Activated effector memory CD4-positive, alpha-beta T cell treated with Interleukin-2 at 50 U/mL for 16 hours (primary cell): ENCODE results near the gene RHOXF1.
"Not testable (repeated sequence)": the region's sequence is repeated elsewhere in the genome, so short reads cannot be mapped to it uniquely, and the experiment has no call there.

Experiments used
- DNase-seq: peaks from one replicate; pipeline ENCODE4 v3.0.0-alpha.2; 2020

Gene RHOXF1, protein sequence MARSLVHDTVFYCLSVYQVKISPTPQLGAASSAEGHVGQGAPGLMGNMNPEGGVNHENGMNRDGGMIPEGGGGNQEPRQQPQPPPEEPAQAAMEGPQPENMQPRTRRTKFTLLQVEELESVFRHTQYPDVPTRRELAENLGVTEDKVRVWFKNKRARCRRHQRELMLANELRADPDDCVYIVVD

DNA sequence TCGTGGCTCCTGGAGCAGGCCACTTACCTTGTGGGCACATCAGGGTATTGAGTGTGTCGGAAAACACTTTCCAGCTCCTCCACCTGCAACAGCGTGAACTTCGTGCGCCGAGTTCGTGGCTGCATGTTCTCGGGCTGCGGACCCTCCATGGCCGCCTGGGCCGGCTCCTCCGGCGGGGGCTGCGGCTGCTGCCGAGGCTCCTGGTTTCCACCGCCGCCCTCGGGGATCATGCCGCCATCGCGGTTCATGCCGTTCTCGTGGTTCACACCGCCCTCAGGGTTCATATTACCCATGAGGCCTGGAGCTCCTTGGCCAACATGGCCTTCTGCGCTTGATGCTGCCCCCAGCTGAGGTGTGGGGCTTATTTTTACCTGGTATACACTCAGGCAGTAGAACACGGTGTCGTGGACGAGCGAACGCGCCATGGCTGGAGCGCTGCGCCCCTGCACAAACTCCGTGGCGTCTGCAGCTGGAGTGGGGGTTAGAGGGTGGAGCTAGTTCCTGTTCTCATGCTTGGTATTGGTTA is at the start of gene RHOXF1:
TSS of gene RHOXF1 (minus strand) at position 476 of the 526 bp plus-strand sequence. CDS start at position 425, 51 bp downstream.
- no peak for DNase-seq

DNA sequence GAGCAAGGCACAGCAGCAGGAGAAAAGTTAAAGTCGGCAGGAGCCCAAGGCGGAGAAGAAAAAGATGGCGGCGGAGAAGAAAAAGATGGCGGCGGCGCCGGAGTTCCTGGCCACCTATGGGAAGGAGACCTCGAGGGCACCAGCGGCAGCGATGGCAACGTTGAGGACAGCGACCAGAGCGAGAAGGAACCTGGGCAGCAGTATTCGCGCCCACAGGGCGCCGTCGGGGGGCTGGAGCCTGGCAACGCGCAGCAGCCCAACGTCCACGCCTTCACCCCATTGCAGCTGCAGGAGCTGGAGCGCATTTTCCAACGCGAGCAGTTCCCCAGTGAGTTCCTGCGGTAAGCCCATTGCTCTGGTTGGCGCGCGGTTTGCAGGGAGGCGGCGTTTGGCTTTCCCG is 43.4 kb upstream of the RHOXF1 start:
- DNase-seq = not testable (repeated sequence)

DNA sequence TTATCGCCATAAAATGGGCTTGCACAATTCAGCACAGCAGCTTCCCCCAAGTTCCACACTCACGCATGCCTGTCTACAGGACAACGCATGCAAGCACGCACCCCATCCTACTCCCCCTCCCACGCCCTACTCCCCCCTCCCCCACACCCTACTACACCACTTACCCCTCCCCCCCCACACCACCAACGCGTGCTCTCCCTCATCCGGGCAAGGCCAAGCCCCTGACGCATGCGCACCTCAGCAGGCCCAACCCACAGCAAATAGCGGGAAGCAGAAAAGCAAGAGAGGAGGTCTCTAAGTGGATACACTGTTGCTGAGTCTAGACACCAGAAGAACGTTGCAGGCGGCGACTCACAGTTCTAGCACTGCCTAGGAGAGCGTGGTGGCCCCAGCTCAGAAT is 42.6 kb upstream of the RHOXF1 start, which contains the start of gene RHOXF2:
TSS of gene RHOXF2 (plus strand) at position 301 of the 400 bp plus-strand sequence. CDS start 138 bp downstream, outside the sequence.
- DNase-seq = not testable (repeated sequence)

DNA sequence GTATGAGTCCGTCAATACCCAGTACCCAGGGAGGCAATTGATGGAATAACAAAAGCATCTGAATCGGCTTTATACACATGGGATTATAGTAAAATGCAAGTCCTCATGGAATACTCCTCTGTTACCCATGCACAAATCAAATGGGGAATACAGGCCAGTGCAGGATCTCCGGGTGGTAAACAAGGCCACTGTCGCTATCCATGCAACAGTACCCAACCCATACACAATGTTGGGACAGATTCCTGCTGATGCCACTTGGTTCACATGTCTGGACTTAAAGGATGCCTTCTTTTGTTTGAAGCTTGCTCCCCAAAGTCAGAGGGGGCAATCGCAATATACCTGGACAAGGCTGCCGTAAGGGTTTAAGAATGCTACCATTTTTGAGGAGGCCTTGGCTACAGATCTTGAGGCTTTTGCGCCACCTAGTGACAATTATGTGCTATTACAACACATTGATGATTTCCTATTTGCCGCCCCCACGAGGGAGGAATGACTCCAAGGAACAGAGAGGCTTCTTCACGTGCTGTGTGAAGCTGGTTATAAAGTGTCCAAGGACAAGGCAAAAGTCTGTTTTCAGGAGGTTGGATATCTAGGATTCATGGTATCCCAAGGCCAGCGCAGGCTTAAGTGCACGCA is 34.5 kb upstream of the RHOXF1 start:
- not testable (repeated sequence) for DNase-seq

DNA sequence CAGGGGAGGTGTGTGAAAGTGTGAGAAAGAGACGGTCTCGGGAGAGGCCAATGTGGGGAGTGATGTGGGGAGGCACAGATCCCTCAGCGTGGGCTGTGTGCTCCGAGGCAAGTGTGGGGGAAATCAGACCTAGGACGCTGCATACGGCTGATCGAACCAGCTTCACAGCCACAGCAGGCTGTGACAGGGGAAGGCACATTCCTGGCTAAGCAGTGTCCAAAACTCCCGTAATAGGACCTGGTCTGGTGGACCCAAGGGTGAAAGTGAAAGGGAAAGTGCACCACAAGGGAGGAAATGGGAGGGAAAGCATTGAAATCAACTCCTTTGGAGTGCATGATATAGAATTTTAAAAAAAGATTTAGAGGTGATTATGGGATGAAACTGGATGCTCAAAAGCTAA is 31.8 kb upstream of the RHOXF1 start:
- no peak for DNase-seq

DNA sequence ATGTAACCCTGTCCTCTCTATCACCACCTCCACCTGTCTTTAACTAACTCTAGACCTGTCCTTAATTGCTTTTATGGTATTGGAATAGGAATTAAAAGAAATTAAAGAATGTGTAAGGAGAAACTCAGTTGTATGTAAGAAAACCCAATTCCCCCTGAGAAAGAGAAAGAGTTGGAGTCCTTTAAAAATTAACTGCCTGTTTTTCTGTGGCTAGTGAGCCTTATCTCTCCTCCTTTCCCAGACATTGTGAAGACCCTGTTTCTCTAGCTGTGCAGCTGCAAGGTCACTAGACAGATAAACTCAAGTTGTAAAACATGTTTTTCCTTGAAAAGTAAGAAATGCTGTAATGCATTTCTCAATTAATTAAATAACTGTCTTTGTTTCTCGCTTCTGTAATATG is 30.6 kb upstream of the RHOXF1 start:
- not testable (repeated sequence) for DNase-seq

DNA sequence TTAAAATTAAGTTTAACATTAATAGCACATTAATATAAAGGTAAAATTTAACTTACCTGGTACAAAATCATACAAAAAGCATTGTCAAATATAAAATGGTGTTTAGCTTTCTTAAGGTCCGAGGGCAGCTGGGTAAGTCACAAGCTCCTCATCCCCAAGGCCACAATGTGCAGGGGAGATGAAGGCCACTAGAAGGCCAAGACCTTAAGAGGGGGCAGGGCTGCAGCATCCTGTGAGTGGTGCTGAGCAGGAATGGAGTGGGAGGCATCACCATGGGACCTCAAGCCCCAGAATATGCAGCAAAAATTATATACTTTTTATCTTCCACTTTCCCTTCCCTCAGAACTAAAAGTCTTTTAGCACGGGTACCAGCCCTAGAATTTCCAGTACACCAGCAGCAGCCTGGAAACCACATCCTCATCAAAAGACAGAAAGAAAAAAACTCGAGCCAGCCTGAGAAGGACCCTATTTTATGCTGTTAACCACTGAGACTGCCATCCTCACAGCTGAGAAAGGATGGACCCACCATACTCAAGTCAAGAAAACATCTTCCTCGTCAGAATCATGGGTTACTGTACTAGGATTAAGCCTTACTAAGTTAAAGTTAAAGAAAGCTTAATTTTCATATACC is 29.7 kb upstream of the RHOXF1 start:
- DNase-seq = no peak

DNA sequence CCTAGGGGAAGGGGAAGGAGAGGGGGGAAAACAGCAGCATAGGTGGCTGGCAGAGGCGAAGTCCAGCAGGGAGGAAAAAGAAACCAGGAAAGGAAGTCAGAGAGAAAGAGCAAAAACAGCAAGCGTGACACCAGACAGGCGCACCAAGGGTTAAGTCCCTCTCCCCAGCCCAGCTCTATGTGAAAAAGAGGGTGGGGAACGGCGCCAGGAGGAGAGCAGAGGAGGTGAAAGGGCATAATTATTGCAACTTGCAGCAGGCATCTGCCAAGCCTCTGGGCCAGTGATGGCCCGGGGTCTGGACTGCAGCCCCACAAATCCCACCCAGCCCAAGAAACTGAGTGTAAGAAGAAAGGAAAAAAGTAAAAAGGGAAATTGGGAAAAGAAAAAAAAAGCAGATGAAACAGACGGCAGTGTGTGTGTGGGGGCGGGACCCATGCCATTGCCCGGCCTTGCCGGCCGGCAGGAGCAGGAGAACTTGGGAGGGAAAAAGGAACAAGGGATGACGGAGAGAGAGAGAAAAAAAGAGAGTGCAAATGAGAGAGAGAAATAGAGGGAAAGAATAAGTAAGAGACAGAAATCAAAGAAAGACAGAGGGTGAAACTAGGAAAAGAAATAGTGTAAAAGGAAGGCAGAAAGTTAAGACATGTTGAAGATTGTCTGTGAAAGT is 28.6 kb upstream of the RHOXF1 start:
- DNase-seq = no peak

DNA sequence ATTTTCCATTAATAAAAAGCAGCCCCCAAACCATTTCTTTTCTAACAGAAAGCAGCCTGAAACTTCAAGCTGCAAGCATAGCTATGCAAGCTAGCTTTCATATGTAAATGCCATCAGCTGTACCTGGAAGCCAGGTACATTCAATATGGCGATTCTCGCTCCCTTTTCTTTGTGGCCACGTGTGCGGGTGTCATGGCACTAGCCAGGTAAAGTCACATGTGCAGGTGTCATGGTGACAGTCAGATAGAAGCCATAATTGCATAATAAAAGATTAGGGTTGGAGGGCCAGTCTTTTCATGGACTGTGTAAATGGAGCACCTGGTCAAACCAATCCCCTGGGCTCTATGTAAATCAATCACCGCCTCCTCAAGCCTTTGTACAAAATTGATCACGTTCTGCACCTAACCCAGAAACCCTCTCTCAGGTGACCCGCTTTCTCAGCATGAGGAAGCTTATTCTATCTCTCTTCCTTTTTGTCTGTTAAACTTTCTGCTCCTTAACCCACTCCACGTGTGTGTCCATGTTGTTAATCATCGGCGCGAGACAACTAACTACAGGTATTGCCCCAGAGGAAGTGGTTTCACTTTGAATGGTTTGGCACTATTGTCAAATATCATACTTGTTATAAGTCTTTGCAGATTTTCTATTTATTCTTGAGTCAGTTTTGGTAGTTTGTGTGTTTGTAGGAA is 24.7 kb upstream of the RHOXF1 start:
- DNase-seq = no peak

DNA sequence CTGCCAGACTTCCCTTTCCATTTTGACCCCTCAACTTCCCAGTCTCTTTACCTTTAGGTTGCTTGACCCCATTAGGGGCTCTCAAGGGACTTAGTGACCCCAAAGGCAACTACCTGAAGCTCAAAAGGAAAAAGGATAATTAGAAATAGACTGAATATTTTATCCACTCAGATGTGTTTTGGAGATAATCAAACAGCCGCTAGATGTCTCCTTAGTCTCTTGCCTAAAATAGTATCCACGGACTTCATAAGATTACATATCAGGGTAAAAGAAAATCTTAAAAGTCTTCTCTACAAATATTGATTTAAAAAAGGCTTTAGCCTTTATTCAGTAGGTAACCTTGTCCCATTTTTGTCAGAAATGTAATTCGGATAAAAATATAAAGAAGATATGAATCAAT is 21.7 kb upstream of the RHOXF1 start:
- DNase-seq = no peak

DNA sequence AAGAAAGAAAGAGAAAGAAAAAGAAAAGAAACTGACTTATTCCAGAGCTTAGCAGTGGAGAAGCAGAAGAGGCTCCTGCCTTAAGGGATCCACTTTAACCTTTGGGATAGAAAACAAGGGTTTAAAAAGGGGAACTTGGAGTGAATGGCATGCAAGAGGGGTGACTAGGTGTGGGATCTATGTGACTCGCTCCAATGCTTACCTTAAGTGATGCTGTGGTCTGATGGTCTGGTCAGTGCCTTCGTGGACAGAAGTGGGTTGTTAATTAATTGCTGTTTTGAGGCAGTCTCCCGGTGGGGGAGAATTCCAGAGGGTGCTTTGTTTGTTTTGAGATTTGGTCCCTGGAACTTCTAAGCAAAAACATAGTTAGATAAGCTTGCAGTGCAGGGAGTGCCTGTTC is 21.1 kb upstream of the RHOXF1 start:
- DNase-seq = no peak

DNA sequence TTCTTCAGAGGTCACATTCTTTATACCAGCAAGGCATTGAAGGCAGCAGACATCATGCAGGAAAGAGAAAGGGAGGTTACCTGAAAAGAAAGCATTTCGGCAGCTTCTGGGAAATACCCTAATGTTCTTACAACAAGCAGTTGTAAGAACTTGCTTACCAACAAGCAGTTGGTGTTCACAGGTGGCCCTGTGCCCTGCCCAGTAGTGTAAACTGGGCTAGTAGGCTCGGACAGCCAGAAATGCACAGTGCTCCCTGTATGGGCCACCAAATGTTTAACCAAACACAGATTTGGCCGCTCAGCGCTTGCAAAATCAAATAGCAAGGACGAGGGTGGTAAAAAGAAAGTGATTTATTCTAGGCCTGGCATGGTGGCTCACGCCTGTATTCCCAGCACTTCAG is 20.4 kb upstream of the RHOXF1 start:
- no peak for DNase-seq

DNA sequence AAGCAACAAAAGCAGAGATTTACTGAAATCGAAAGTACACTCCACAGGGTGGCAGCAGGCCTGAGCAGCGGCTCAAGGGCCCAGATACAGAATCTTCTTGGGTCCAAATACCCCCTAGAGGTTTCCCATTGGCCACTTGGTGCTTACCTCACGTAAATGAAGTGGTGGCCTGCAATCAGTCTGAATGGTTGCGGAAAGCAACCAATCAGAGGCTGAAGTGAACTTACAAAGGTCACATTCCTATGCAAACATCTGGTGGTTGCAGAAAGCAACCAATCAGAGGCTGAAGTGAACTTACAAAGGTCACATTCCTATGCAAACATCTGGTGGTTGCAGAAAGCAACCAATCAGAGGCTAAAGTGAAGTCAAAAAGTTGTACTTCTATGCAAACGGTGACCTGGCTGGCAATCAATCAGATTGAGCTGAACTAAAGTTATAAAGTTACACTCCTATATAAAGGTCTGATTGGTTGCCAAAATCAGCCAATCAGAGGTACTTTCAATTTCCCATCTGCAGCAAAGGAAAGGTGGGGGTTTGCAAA is 12.7 kb upstream of the RHOXF1 start:
- DNase-seq = not testable (repeated sequence)

DNA sequence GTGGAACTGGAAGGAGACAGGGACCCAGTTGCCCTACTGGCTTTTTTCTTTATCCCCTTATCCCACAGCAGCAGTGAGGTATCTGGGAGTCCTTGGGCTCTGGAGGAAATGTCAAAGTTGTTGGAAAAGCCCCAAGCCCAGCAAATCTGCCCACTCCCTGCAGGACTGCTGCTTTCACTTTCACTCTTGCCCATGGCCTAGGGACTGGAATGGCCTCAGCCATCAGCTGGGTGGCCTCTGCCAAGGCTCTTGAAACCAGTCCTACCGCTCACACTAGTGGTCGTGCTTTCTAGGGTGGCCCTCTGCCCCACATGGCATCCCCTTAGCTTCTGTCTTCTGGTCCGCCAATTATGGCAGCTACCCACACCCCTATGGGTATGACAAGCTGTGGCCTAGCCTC is 9.7 kb upstream of the RHOXF1 start:
- DNase-seq = no peak

DNA sequence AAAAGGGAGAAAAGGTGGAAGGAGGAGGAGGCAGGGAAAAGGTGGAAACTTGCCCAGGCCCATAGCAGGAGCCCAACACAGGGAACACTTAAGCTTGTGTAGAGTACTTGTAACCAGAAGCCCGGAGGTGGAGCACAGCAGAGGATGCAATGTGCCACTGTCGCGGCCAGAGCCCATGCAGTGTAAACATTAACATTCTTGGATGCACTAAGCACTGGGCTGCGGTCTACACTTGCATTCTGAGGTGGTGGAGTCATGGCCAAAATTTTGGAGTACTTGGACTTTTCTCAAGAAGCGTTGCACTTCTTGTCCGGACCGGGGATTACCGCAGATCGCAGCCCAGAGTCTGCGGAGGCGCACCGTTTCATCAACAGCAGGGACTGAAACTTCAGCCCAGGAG is 4.5 kb upstream of the RHOXF1 start:
- no peak for DNase-seq

DNA sequence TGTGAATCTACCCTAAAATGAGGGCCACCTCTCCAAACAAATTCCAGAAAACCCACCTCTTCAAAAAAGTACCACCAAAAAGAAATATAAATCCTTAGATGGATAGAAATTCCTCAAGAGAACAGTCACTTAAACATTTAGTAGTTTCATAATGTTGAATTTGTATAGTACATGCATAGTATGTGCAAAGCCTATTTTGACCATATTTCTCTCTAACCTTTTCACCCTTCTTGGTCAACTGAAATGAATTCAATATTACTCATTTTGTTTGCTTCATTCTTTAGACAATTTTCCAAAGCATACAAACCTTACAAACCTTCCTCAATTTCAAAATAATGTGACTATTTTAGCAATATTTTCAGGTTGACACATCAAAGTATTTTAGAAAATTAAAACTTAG is 4.1 kb downstream of the RHOXF1 start:
- no peak for DNase-seq

DNA sequence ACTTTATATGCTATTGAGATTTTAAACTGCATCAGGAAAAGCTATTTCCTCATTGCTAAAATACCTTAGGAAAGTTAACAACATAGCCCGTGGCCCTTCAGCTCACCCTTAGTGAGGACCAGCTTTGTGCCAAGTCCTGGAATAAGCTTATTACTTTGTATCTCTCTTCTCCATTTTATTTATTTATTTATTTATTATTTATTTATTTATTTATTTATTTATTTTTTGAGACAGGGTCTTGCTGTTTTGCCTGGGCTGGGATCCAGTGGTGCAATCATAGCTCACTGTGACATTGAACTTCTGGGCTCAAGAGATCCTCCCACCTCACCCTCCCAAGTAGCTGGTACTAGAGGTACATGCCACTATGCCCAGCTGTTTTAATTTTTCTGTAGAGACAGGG is 6.3 kb downstream of the RHOXF1 start:
- no peak for DNase-seq

DNA sequence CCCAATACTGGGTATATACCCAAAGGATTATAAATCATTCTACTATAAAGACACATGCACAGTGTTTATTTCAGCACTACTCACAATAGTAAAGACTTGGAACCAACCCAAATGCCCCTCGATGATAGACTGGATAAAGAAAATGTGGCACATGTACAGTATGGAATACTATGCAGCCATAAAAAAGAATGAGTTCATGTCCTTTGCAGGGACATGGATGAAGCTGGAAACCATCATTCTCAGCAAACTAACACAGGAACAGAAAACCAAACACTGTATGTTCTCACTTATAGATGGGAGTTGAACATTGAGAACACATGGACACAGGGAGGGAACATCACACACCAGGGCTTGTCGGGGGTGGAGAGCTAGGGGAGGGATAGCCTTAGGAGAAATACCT is 11.0 kb downstream of the RHOXF1 start:
- DNase-seq = not testable (repeated sequence)

DNA sequence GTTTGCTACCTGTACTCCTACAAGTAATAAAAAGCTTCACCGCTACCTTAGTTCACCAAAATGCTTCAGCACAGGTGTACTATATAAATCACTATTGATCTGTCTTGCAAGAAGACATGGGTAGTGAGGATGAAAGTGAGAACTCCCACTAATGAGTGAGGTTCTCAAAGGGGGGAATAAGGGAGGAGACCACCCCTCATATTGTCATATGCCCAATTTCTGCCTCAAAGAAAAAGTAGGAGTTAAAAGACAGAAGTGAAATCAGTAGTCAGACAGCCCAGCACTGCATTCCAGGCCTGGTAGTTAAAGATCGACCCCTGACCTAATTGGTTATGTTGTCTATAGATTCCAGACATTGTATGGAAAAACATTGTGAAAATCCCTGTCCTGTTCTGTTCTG is 14.7 kb downstream of the RHOXF1 start:
- not testable (repeated sequence) for DNase-seq

DNA sequence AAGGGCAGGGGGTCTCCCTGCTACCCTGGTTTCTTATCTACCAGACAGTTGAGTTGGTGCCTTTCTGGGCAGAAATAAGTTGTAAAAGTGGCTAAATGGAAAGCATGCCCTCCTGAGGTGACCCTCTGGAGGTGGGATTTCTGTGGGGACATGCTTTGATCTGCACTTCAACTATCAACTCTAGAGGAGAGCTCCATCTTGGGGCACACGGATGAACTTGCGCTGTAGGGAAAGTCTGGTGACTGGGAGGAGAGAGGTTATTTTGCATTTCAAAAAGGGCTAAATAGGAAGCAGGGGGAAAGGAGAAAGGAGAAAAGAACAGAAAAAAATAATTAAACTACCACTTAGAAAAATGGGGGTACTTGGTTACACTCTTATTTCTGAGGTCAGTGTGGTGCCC is 25.5 kb downstream of the RHOXF1 start:
- DNase-seq = no peak

DNA sequence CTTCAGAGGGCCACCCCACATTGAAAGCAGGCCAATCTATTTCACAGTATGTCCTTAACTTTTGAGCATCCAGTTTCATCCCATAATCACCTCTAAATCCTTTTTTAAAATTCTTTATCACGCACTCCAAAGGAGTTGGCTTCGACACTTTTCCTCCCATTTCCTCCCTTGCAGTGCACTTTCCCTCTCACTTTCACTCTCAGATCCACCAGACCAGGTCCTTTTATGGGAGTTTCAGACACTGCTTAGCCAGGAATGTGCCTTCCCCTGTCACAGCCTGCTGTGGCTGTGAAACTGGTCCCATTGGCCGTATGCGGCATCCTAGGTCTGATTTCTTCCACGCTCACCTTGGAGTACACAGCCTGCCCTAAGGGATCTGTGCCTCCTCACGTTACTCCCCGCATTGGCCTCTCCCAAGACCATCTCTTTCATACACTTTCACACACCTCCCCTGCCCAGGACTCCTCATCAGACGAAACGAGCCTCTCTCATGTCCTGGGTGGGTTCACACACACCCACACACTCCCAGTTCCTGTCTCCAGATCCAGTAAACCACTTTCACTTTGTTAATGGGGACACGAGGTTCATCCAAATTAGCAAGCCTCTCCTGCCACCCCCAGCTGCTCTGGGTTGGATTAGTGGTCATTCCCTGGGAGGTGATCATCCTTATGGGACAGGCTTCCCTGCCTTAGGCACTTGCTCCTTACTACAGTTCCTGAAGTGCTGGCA is 28.3 kb downstream of the RHOXF1 start:
- DNase-seq = no peak
